Breast epithelium (tissue), 3 donors: ENCODE measurements around the gene TIMM44.

Experiments used
- CTCF ChIP-seq, 3 donors: fragments of 450-650 bp; IDR thresholded peaks; one replicate each; pipeline ENCODE4 v1.5.1; 2016 to 2017; ENCODE audit warnings: antibody characterized with exemption in 3 of 3, mild to moderate bottlenecking in 3 of 3, moderate library complexity in 3 of 3
- POLR2A ChIP-seq: fragments of 450-650 bp; IDR thresholded peaks from one replicate; pipeline ENCODE4 v1.6.1; 2016; ENCODE audit warnings: antibody characterized with exemption, mild to moderate bottlenecking, moderate library complexity

- TF ChIP-seq CTCF (IDR thresholded peaks at IDR 0.05) (no peak), POLR2A (no peak)
Measured at GRCh38 chr19:7908078-7908699, 35.3 kb downstream of the TIMM44 start.
